WERI-Rb-1 (cell line): ENCODE data around the gene CYP4F22.

Experiments used
- DNase-seq: peaks from one replicate; pipeline ENCODE4 v3.0.0-alpha.2; 2020
- H3K27ac ChIP-seq: fragments of 250-450 bp; sonication (Bioruptor Pico); 2 replicates; pipeline ENCODE4 v1.5.1; 2020; ENCODE audit warnings: mild to moderate bottlenecking, moderate library complexity
- H3K27me3 ChIP-seq: fragments of 250-450 bp; sonication (Bioruptor Pico); 2 replicates; pipeline ENCODE4 v1.5.1; 2021; ENCODE audit warnings: mild to moderate bottlenecking, low read depth, moderate library complexity; ENCODE audit not compliant: insufficient read depth, severe bottlenecking
- H3K36me3 ChIP-seq: fragments of 250-450 bp; sonication (Bioruptor Pico); 2 replicates; pipeline ENCODE4 v1.5.1; 2020; ENCODE audit warnings: mild to moderate bottlenecking, moderate library complexity
- H3K4me3 ChIP-seq: 2 replicates; pipeline ENCODE4 v1.5.1; 2011; ENCODE audit warnings: low read depth, mild to moderate bottlenecking, control low read depth, low read length
- H3K9me3 ChIP-seq: fragments of 250-450 bp; sonication (Bioruptor Pico); 2 replicates; pipeline ENCODE4 v1.5.1; 2021; ENCODE audit warnings: mild to moderate bottlenecking, moderate library complexity; ENCODE audit not compliant: severe bottlenecking
- CTCF ChIP-seq: IDR thresholded peaks from 2 replicates; pipeline ENCODE4 v1.5.1; 2011; ENCODE audit warnings: low read depth, mild to moderate bottlenecking, control low read depth, inconsistent platforms, low read length

The CYP4F22 gene

DNA sequence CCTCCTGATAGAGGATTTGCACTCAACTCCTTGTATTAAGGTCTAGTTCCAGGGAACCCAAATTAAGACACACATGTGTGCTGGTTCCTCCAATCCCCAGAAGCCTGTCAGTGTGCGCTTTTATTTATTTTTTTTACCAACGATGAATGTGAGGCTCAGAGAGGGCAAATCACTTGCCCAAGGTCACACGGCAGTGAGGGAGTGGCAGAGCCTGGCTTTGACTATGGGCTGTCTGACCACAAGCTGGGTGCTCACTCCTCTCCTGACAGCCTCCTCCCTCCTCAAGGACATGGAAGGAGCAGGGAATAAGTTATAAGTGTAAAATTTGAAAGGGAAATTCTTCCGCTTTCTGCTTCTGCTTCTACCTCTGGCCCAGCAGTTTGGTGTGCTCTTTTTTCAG is 48.9 kb downstream of the CYP4F22 start:
- no peak overlapping the region for H3K27ac ChIP-seq
- peaks cover 54% of the 10 kb centered on the region for H3K27me3 ChIP-seq
- DNase-seq: no peak
- TF ChIP-seq CTCF: no peak
- H3K4me3 ChIP-seq: no peak overlapping the region
- peaks cover 1% of the 10 kb centered on the region for H3K9me3 ChIP-seq
- H3K36me3 ChIP-seq: no peaks in the 10 kb centered on the region

GRCh38 chr19:15562145-15562544 is 53.8 kb downstream of the CYP4F22 start:
- Histone ChIP-seq H3K27ac (no peak overlapping the region), H3K27me3 (peaks cover 37% of the 10 kb centered on the region), H3K4me3 (no peak overlapping the region), H3K9me3 (peaks cover 5% of the 10 kb centered on the region), H3K36me3 (no peaks in the 10 kb centered on the region)
- DNase-seq: no peak
- TF ChIP-seq CTCF: no peak

GRCh38 chr19:15562861-15563260 is 54.5 kb downstream of the CYP4F22 start:
- Histone ChIP-seq H3K4me3 (no peak overlapping the region), H3K36me3 (no peaks in the 10 kb centered on the region), H3K27me3 (peaks cover 36% of the 10 kb centered on the region), H3K9me3 (peaks cover 5% of the 10 kb centered on the region), H3K27ac (no peak overlapping the region)
- TF ChIP-seq CTCF: no peak
- peak; percentile 28 for DNase-seq

GRCh38 chr19:15563325-15563794 is 55.0 kb downstream of the CYP4F22 start:
- Histone ChIP-seq H3K27me3 (peaks cover 36% of the 10 kb centered on the region), H3K9me3 (peaks cover 5% of the 10 kb centered on the region), H3K4me3 (no peak overlapping the region), H3K36me3 (no peaks in the 10 kb centered on the region), H3K27ac (no peak overlapping the region)
- no peak for DNase-seq
- TF ChIP-seq CTCF: no peak

- no peak for DNase-seq
- no peak for TF ChIP-seq CTCF
These were observed 55.6 kb downstream of the CYP4F22 start for GRCh38 chr19:15563931-15564330.

GRCh38 chr19:15564534-15565168 is 56.3 kb downstream of the CYP4F22 start:
- H3K27me3 ChIP-seq: peaks cover 42% of the 10 kb centered on the region
- no peak overlapping the region for H3K4me3 ChIP-seq
- H3K27ac ChIP-seq: no peak overlapping the region
- no peaks in the 10 kb centered on the region for H3K36me3 ChIP-seq
- peaks cover 5% of the 10 kb centered on the region for H3K9me3 ChIP-seq
- TF ChIP-seq CTCF: no peak
- DNase-seq: no peak

More at GRCh38 chr19:15563931-15564330, 55.6 kb downstream of the CYP4F22 start:
- no peak overlapping the region for H3K27ac ChIP-seq
- peaks cover 5% of the 10 kb centered on the region for H3K9me3 ChIP-seq
- peaks cover 38% of the 10 kb centered on the region for H3K27me3 ChIP-seq
- H3K36me3 ChIP-seq: no peaks in the 10 kb centered on the region
- H3K4me3 ChIP-seq: no peak overlapping the region
